K562 (cell line): Measurements from ENCODE around the gene ITPR3. TPM values are rescaled to one million over a fixed set of nuclear protein-coding genes. Genes with fewer than 3 reads are reported as not detected.
A peak's percentile ranks its signal among the peaks of the same experiment; 100 is the strongest.

Experiments
- ARID3A ChIP-seq: IDR thresholded peaks from 2 replicates; pipeline ENCODE4 v1.6.1; 2012; ENCODE audit warnings: low read depth, low read length, improper control_type of control experiment, borderline replicate concordance
- CTCF ChIP-seq, 3 experiments: IDR thresholded peaks in 2 of 3; conservative IDR thresholded peaks in 1 of 3; 2 replicates each; pipeline ENCODE4 v1.5.1; 2011 to 2012; ENCODE audit warnings: low read length in 3 of 3, mild to moderate bottlenecking in 3 of 3, control low read depth in 2 of 3, improper control_type of control experiment in 1 of 3, inconsistent platforms in 1 of 3, low read depth in 1 of 3, mixed read lengths in 1 of 3, moderate library complexity in 1 of 3; ENCODE audit not compliant: insufficient read depth in 2 of 3
- CUX1 ChIP-seq: fragments of 200-800 bp; sonication (Bioruptor generic); IDR thresholded peaks from 2 replicates; pipeline ENCODE4 v1.6.1; 2016; ENCODE audit warnings: missing genetic modification characterization, missing compliant biosample characterization
- HMGN3 ChIP-seq: IDR thresholded peaks from 2 replicates; pipeline ENCODE4 v1.6.1; 2011; ENCODE audit warnings: borderline replicate concordance, low read depth, mild to moderate bottlenecking, mixed read lengths, low read length; ENCODE audit not compliant: insufficient read length; ENCODE audit errors: extremely low read depth
- JUNB ChIP-seq: fragments of 450-650 bp; formaldehyde crosslinking; conservative IDR thresholded peaks from 2 replicates; pipeline ENCODE4 v1.4.0; 2020; ENCODE audit warnings: mild to moderate bottlenecking
- MAFF ChIP-seq: IDR thresholded peaks from 2 replicates; pipeline ENCODE4 v1.6.1; 2012; ENCODE audit warnings: low read length, improper control_type of control experiment
- NFIC ChIP-seq: fragments of 450-650 bp; IDR thresholded peaks from 2 replicates; pipeline ENCODE4 v1.6.1; 2017; ENCODE audit warnings: mild to moderate bottlenecking, inconsistent platforms
- NFYB ChIP-seq: IDR thresholded peaks from 2 replicates; pipeline ENCODE4 v1.6.1; 2011; ENCODE audit warnings: mild to moderate bottlenecking, moderate library complexity; ENCODE audit not compliant: insufficient read length; ENCODE audit errors: extremely low read depth
- SAFB2 ChIP-seq: fragments of 200-400 bp; formaldehyde crosslinking; IDR thresholded peaks from 2 replicates; pipeline ENCODE4 v1.6.1; 2018; ENCODE audit warnings: borderline replicate concordance, low read length, low read depth, moderate library complexity; ENCODE audit not compliant: severe bottlenecking
- SMAD3 ChIP-seq: fragments of 450-650 bp; formaldehyde crosslinking; conservative IDR thresholded peaks from 2 replicates; pipeline ENCODE4 v1.4.0; 2020; ENCODE audit warnings: mild to moderate bottlenecking
- TEAD1 ChIP-seq, 2 experiments: fragments of 450-650 bp in 1 of 2; sonication (generic) in 1 of 2; formaldehyde crosslinking; IDR thresholded peaks; 2 replicates each; pipeline versions ENCODE4 v1.4.0 to v1.8.0; 2020 to 2022; ENCODE audit warnings: mild to moderate bottlenecking in 2 of 2, missing genetic modification reagents in 1 of 2
- USF2 ChIP-seq: sonication (generic); formaldehyde crosslinking; IDR thresholded peaks from 2 replicates; pipeline ENCODE4 v1.5.0; 2020; ENCODE audit warnings: missing genetic modification reagents
- ZNF23 ChIP-seq: fragments of 250-450 bp; sonication (Bioruptor Pico); IDR thresholded peaks from 2 replicates; pipeline ENCODE4 v1.4.0; 2020; ENCODE audit warnings: mild to moderate bottlenecking
- ZNF639 ChIP-seq, 2 experiments: fragments of 200-800 bp in 1 of 2; sonication (Bioruptor generic) in 1 of 2; sonication (generic) in 1 of 2; formaldehyde crosslinking in 1 of 2; IDR thresholded peaks in 1 of 2; conservative IDR thresholded peaks in 1 of 2; 2 replicates each; pipeline versions ENCODE4 v1.5.0 to v1.6.1; 2016 to 2020; ENCODE audit warnings: missing compliant biosample characterization in 1 of 2, missing genetic modification characterization in 1 of 2, missing genetic modification reagents in 1 of 2
- ZNF766 ChIP-seq: fragments of 200-800 bp; sonication (Bioruptor generic); conservative IDR thresholded peaks from 2 replicates; pipeline ENCODE4 v1.6.1; 2016; ENCODE audit warnings: missing genetic modification characterization, missing compliant biosample characterization
- polyA plus RNA-seq, 8 experiments: library from polyadenylated mRNA; depleted of rRNA in 4 of 8; stranded (reverse) in 5 of 8; unstranded in 3 of 8; fragments of >200 nt; fragmentation: Nextera tagmentation in 2 of 8; fragmentation: Illumina TruSeq in 1 of 8; extraction: Ambion mirVana in 2 of 8; extraction: Trizol in 1 of 8; gene quantifications; 2 replicates each; pipeline versions ENCODE4 v1.2.1 to v1.2.3, GENCODE V29; 2011 to 2014; ENCODE audit warnings: inconsistent platforms in 1 of 8, missing spikeins in 1 of 8
- total RNA-seq, 7 experiments: library from RNA; depleted of rRNA in 6 of 7; stranded (reverse); fragments of >200 nt in 6 of 7; fragmentation: Illumina TruSeq in 2 of 7; extraction: Trizol in 2 of 7; gene quantifications; 2 replicates each; pipeline versions ENCODE4 v1.2.1 to v1.2.3, GENCODE V29; 2011 to 2021; ENCODE audit warnings: low replicate concordance in 1 of 7

Gene ITPR3
- total and polyA plus RNA-seq, 9 of the 15 experiments (the other 6 are each of a cell fraction or from before 2014, with no cell fraction given): 0.39 to 35.7 (median 13.2) TPM

- TF ChIP-seq CUX1 (no peak), CTCF (IDR thresholded peaks at IDR 0.05 in 2 of 3, conservative IDR thresholded peaks at IDR 0.05 in 1 of 3; ENCODE audit: insufficient read depth in 2 of 3, low read depth in 1 of 3, low read length in 3 of 3) (no peak), ZNF23 (CRISPR knock-in tag) (no peak), JUNB (CRISPR knock-in tag) (no peak), ARID3A (no peak), SMAD3 (no peak), SAFB2 (no peak), NFIC (0 out of 2 replicates have a peak, but pooled peaks have one; percentile 7), ZNF766 (no peak), MAFF (no peak), NFYB (no peak), ZNF639 (CRISPR knock-in tag; conservative IDR thresholded peaks at IDR 0.05 in 1 of 2, IDR thresholded peaks at IDR 0.05 in 1 of 2) (no peak), USF2 (CRISPR knock-in tag) (no peak), TEAD1 (CRISPR knock-in tag; IDR thresholded peaks at IDR 0.05) (no peak), HMGN3 (peak; percentile 28)
Observed at GRCh38 chr6:33695451-33695887, 74.3 kb downstream of the ITPR3 start (continued).
